Loucy (cell line): ENCODE results near the gene SYNM.

Source experiments
- H2AFZ ChIP-seq: fragments of 200-600 bp; sonication (generic); 2 replicates; pipeline ENCODE4 v1.6.0; 2016; ENCODE audit warnings: antibody characterized with exemption, mild to moderate bottlenecking, low read length, moderate library complexity
- H3F3A ChIP-seq: fragments of 200-600 bp; 2 replicates; pipeline ENCODE4 v1.6.0; 2016; ENCODE audit warnings: antibody characterized with exemption, low read depth, mild to moderate bottlenecking
- H3K27me3 ChIP-seq: fragments of 200-600 bp; sonication (generic); 2 replicates; pipeline ENCODE4 v1.6.1; 2014; ENCODE audit warnings: low read length, mild to moderate bottlenecking; ENCODE audit not compliant: insufficient read depth, poor library complexity, severe bottlenecking
- H3K36me3 ChIP-seq: fragments of 200-600 bp; sonication (generic); 2 replicates; pipeline ENCODE4 v1.6.1; 2016; ENCODE audit warnings: low read length; ENCODE audit not compliant: insufficient read depth
- H3K4me1 ChIP-seq: fragments of 200-600 bp; sonication (generic); 2 replicates; pipeline ENCODE4 v1.5.1; 2014; ENCODE audit warnings: low read length, mild to moderate bottlenecking; ENCODE audit not compliant: insufficient read depth, poor library complexity, severe bottlenecking
- H3K4me2 ChIP-seq: fragments of 200-600 bp; sonication (generic); 2 replicates; pipeline ENCODE4 v1.6.0; 2014; ENCODE audit warnings: antibody characterized with exemption, low read length, low read depth, mild to moderate bottlenecking; ENCODE audit not compliant: poor library complexity, severe bottlenecking
- H3K4me3 ChIP-seq: fragments of 200-600 bp; sonication (generic); 2 replicates; pipeline ENCODE4 v1.5.1; 2014; ENCODE audit warnings: low read length, mild to moderate bottlenecking, mixed read lengths; ENCODE audit not compliant: poor library complexity, severe bottlenecking
- H3K79me2 ChIP-seq: fragments of 200-600 bp; sonication (generic); 2 replicates; pipeline ENCODE4 v1.6.1; 2014; ENCODE audit warnings: low read length; ENCODE audit not compliant: insufficient read depth
- H3K9ac ChIP-seq: fragments of 200-600 bp; sonication (generic); 2 replicates; pipeline ENCODE4 v1.6.0; 2014; ENCODE audit warnings: mild to moderate bottlenecking, low read depth, low read length, moderate library complexity; ENCODE audit not compliant: poor library complexity, severe bottlenecking
- H3K9me2 ChIP-seq: fragments of 200-600 bp; sonication (generic); replicated peaks from 2 replicates; pipeline ENCODE4 v1.6.1; 2016; ENCODE audit warnings: low read depth, low read length, mixed read lengths
- H3K9me3 ChIP-seq: fragments of 200-600 bp; sonication (generic); 2 replicates; pipeline ENCODE4 v1.6.1; 2014; ENCODE audit warnings: mild to moderate bottlenecking, antibody characterized with exemption, low read length, low read depth; ENCODE audit not compliant: insufficient read depth
- H4K20me1 ChIP-seq: fragments of 200-600 bp; sonication (generic); 2 replicates; pipeline ENCODE4 v1.6.0; 2014; ENCODE audit warnings: antibody characterized with exemption, low read length, mild to moderate bottlenecking; ENCODE audit not compliant: insufficient read depth, poor library complexity, severe bottlenecking
- EZH2phosphoT487 ChIP-seq: fragments of 200-600 bp; IDR thresholded peaks from 2 replicates; pipeline ENCODE4 v1.6.1; 2018; ENCODE audit warnings: antibody characterized with exemption, mild to moderate bottlenecking, moderate library complexity, borderline replicate concordance
- TF ChIP-seq, protein P1 (sequence below): fragments of 200-600 bp; sonication (generic); conservative IDR thresholded peaks from 2 replicates; pipeline ENCODE4 v1.5.1; 2014; ENCODE audit warnings: mild to moderate bottlenecking, antibody characterized with exemption, low read length

The SYNM gene

DNA sequence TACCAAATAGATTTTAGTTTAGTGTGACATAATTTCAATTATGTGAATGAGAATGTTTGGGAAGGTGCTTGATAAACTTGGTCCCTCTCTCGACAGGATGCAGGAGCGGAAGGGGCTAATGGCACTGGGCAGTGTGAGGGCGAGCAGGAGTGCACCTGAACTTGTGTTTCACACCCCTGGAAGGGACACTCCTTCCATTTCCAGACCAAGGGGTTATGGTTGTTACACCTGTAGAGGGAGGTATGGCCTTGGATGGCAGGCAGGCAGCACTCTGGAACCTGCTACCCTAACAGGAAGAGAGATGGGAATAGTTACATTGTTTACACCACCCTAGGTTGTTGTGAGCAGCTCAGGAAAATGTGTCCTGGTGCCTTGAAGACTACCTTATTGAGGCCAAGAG, 22.1 kb downstream of the SYNM start:
- Histone ChIP-seq H3K79me2 (no peaks in the 10 kb centered on the region), H3K9ac (no peak overlapping the region), H3K4me3 (no peak overlapping the region), H2AFZ (no peak overlapping the region), H3K27me3 (no peaks in the 10 kb centered on the region), H3K36me3 (no peaks in the 10 kb centered on the region), H3F3A (no peaks in the 10 kb centered on the region), H3K4me1 (no peaks in the 10 kb centered on the region), H3K9me2 (no peaks in the 10 kb centered on the region), H4K20me1 (no peaks in the 10 kb centered on the region), H3K4me2 (no peak overlapping the region), H3K9me3 (no peaks in the 10 kb centered on the region)
- TF ChIP-seq EZH2phosphoT487, result no peak
- TF ChIP-seq, protein P1, sequence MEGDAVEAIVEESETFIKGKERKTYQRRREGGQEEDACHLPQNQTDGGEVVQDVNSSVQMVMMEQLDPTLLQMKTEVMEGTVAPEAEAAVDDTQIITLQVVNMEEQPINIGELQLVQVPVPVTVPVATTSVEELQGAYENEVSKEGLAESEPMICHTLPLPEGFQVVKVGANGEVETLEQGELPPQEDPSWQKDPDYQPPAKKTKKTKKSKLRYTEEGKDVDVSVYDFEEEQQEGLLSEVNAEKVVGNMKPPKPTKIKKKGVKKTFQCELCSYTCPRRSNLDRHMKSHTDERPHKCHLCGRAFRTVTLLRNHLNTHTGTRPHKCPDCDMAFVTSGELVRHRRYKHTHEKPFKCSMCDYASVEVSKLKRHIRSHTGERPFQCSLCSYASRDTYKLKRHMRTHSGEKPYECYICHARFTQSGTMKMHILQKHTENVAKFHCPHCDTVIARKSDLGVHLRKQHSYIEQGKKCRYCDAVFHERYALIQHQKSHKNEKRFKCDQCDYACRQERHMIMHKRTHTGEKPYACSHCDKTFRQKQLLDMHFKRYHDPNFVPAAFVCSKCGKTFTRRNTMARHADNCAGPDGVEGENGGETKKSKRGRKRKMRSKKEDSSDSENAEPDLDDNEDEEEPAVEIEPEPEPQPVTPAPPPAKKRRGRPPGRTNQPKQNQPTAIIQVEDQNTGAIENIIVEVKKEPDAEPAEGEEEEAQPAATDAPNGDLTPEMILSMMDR, result no peak

DNA sequence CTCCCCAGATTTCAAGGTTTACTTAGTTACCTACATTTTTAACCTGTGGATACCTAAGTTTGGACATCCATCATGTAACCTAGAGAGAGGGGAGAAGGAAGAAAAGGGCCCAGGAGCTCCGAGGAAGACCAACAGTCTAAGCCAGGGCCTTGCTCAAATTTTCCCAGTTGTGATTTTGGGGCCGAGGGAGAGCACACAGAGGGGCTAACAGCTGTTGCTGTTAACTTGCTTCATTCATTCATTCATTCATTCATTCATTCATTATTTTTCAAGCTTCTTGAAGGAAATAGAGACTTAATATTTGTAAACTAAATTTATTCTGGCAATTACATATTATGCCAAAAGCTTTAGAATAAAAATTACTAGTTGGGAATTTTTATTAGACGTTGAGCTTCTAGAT, 22.9 kb downstream of the SYNM start:
- Histone ChIP-seq H3K36me3 (no peaks in the 10 kb centered on the region), H3F3A (no peaks in the 10 kb centered on the region), H3K4me1 (no peaks in the 10 kb centered on the region), H3K9me2 (no peaks in the 10 kb centered on the region), H2AFZ (no peak overlapping the region), H4K20me1 (no peaks in the 10 kb centered on the region), H3K79me2 (no peaks in the 10 kb centered on the region), H3K27me3 (no peaks in the 10 kb centered on the region), H3K9ac (no peak overlapping the region), H3K9me3 (no peaks in the 10 kb centered on the region), H3K4me2 (no peak overlapping the region), H3K4me3 (no peak overlapping the region)
- no peak for TF ChIP-seq EZH2phosphoT487
- TF ChIP-seq, protein P1, result no peak

DNA sequence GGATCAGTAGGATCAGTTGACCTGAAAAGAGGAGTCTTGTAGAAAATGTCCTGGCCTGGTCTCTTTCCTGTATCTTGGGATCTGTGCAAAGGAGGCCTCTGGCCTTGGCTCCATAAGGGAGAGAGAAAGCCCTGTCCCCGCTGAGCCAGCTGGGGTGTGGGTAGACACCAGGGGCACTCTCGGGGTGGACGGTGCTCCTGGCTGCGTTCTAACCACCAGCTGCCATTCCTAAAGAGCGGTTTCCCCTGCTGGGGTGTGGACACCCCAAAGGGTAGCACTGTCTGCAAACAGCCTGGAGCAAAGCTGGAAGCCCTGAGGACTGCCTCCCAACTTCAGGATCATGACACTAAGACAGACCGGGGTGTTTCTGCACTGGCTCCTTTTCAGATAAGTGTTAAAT, 23.5 kb downstream of the SYNM start:
- TF ChIP-seq, protein P1, result no peak
- TF ChIP-seq EZH2phosphoT487, result no peak
- no peaks in the 10 kb centered on the region for H3K36me3 ChIP-seq
- H3K4me2 ChIP-seq, result no peak overlapping the region
- no peaks in the 10 kb centered on the region for H4K20me1 ChIP-seq
- H3K9me2 ChIP-seq, result no peaks in the 10 kb centered on the region
- no peaks in the 10 kb centered on the region for H3K4me1 ChIP-seq
- H3K9me3 ChIP-seq, result no peaks in the 10 kb centered on the region
- no peaks in the 10 kb centered on the region for H3F3A ChIP-seq
- H3K27me3 ChIP-seq, result no peaks in the 10 kb centered on the region
- no peaks in the 10 kb centered on the region for H3K79me2 ChIP-seq
- H2AFZ ChIP-seq, result no peak overlapping the region
- no peak overlapping the region for H3K4me3 ChIP-seq
- H3K9ac ChIP-seq, result no peak overlapping the region
